Activated T-cell treated with anti-CD3 and anti-CD28 coated beads, Interleukin-2, amount 50 U/mL, for 72 hours (primary cell): ENCODE results near the gene GPC1. TPM values are rescaled to one million over a fixed set of nuclear protein-coding genes. Genes with fewer than 3 reads are reported as not detected.

Experiments
- ATAC-seq, 2 donors: fragments of 150-1000 bp; cut with Tn5 transposase; replicated peaks in 1 of 2; 2 replicates each; pipeline ENCODE4 v1.10.0; 2021; ENCODE audit warnings: moderate library complexity in 2 of 2, mild to moderate bottlenecking in 1 of 2
- DNase-seq, 2 donors: peaks; one replicate each; pipeline ENCODE4 v3.0.0; 2021 to 2022; ENCODE audit warnings: mixed read lengths in 1 of 2
- H3K27ac Mint-ChIP-seq: one replicate; pipeline ENCODE4 v1.8.0; 2022; ENCODE audit warnings: mild to moderate bottlenecking, moderate library complexity, mixed read lengths
- H3K27me3 Mint-ChIP-seq: one replicate; pipeline ENCODE4 v1.8.0; 2022; ENCODE audit warnings: low read depth, mixed read lengths
- H3K36me3 Mint-ChIP-seq, 2 donors: one replicate each; pipeline ENCODE4 v1.8.0; 2022; ENCODE audit warnings: mixed read lengths in 2 of 2, mild to moderate bottlenecking in 1 of 2; ENCODE audit not compliant: insufficient read depth in 2 of 2
- H3K4me1 Mint-ChIP-seq: one replicate; pipeline ENCODE4 v1.8.0; 2022; ENCODE audit warnings: low read depth, mixed read lengths
- H3K4me3 Mint-ChIP-seq, 2 donors: one replicate each; pipeline ENCODE4 v1.8.0; 2022; ENCODE audit warnings: mild to moderate bottlenecking in 2 of 2, mixed read lengths in 2 of 2, moderate library complexity in 2 of 2
- H3K9me3 Mint-ChIP-seq, 2 donors: one replicate each; pipeline ENCODE4 v1.8.0; 2022; ENCODE audit warnings: mixed read lengths in 2 of 2
- total RNA-seq, 2 donors: library from RNA; stranded (reverse); gene quantifications; one replicate each; pipeline ENCODE4 v1.2.3, GENCODE V29; 2022

GPC1 gene
- total RNA-seq, 2 donors from 2014 or later, result 3.2 to 3.6 TPM

DNA sequence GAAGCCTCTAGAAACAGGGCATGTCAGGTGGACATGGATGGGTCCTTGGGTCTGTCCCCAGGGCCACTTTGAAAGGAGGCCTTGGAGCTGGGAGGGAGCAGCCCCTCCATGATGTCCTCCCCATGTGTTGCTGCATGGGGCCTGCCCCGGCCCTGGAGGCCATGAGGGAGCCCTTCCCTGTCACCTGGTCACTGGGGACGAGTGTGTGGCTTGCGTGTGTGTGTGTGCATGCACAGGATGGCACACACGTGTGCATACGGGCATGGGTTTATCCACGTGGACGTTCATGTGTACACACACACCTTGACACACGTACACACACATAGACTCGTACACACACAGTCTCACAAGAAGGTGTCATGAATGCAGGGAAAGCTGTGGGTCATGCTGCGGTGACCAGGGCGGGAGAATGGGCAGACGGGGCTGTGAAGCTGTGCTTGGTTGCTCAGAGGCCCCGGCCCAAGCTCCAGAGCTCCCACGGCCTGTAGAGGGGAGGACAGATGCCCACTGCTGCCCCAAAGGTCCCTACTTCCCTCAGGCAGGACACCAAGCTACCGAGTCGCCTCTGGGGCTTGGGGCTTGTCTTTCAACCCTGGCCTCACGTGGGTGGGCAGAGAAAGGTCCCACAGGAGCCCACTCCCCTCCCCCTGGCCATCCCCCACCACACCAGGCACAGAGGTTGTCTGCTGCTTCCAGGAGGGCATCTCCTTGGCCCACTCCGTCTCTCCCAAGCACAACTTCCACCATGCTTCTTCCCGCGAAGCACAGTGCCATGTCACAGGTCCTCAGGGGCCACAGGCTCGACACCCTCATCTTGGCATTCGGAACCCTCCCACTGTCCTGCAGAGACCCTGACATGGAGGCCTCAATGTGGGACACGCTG lies 42.3 kb upstream of the GPC1 start:
- H3K27ac Mint-ChIP-seq, result no peak overlapping the region
- H3K4me1 Mint-ChIP-seq, result no peaks in the 10 kb centered on the region
- no peaks in the 10 kb centered on the region for H3K9me3 Mint-ChIP-seq
- ATAC-seq, result no peak
- H3K36me3 Mint-ChIP-seq, result no peaks in the 10 kb centered on the region
- no peaks in the 10 kb centered on the region for H3K27me3 Mint-ChIP-seq
- H3K4me3 Mint-ChIP-seq, result no peak overlapping the region
- no peak for DNase-seq

DNA sequence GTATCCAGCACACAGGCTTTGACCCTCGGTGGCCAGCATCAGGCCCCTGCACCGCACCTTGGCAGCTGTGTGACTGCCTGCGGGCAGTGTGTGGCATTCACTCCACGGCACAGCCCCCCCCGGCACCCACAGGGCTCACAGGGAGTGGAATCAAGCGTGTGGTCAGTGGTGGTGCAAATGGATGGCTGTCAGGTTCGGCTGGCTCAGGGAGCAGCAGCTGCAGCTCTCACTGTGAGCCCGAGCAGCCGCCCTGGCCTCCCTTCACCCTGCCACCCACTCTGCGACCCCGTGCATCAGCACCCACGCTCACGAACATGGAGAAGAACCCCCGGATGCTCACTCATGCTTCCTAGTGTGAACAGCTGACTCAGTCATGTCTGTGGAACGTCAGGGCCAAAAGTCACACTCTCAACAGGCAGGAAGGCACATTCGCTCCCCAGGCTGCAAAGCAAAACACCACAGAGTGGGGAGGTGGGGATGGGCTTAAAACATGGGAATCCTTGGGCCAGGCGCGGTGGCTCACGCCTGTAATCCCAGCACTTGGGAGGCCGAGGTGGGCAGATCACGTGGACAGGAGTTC lies 41.5 kb upstream of the GPC1 start:
- Mint-ChIP-seq H3K27me3 (no peaks in the 10 kb centered on the region), H3K27ac (no peak overlapping the region), H3K9me3 (no peaks in the 10 kb centered on the region), H3K4me1 (no peaks in the 10 kb centered on the region), H3K36me3 (no peaks in the 10 kb centered on the region), H3K4me3 (no peak overlapping the region)
- no peak for ATAC-seq
- no peak for DNase-seq

DNA sequence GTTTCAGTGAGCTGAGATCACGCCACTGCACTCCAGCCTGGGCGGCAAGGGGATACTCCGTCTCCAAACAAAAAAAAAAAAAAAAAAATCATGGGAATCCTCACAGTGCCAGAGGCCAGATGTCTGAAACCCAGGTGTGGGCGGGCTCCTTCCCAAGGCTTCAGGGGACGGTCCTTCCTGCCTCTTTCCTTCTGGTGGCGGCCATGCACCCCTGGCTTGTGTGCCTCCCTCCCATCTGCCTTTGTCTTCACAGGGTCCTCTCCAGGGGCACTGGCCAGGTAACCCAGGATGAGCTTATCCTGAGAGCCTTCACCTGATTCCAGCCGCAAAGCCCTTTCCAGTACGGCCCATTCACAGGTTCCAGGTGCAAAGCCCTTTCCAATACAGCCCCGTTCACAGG lies 40.9 kb upstream of the GPC1 start:
- no peak for DNase-seq

DNA sequence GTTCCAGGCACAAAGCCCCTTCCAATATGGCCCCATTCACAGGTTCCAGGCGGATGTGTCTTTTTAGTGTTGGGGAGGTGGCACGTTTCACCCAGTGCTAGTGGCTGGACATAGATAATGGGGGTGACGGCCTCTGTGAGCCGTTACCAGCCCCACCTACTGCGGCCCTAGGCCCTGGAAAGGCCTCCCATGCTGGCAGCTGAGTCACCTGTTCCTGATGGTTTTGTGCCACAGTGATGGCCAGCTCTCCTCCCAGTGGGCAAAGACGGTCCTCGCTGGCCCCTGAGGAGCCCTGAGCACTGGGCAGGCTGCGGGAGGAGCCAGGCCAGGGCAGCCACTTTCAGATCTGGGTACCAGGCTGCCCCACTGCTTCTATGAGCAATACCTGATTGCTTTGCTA lies 40.0 kb upstream of the GPC1 start:
- Mint-ChIP-seq H3K4me1 (no peaks in the 10 kb centered on the region), H3K27ac (no peak overlapping the region), H3K36me3 (no peaks in the 10 kb centered on the region), H3K4me3 (no peak overlapping the region), H3K27me3 (no peaks in the 10 kb centered on the region), H3K9me3 (no peaks in the 10 kb centered on the region)
- DNase-seq, result no peak
- ATAC-seq, result no peak

More for the DNA sequence above, 40.9 kb upstream of the GPC1 start:
- Mint-ChIP-seq H3K36me3 (no peaks in the 10 kb centered on the region), H3K4me1 (no peaks in the 10 kb centered on the region), H3K9me3 (no peaks in the 10 kb centered on the region), H3K27me3 (no peaks in the 10 kb centered on the region), H3K27ac (no peak overlapping the region), H3K4me3 (no peak overlapping the region)
- ATAC-seq, result no peak

DNA sequence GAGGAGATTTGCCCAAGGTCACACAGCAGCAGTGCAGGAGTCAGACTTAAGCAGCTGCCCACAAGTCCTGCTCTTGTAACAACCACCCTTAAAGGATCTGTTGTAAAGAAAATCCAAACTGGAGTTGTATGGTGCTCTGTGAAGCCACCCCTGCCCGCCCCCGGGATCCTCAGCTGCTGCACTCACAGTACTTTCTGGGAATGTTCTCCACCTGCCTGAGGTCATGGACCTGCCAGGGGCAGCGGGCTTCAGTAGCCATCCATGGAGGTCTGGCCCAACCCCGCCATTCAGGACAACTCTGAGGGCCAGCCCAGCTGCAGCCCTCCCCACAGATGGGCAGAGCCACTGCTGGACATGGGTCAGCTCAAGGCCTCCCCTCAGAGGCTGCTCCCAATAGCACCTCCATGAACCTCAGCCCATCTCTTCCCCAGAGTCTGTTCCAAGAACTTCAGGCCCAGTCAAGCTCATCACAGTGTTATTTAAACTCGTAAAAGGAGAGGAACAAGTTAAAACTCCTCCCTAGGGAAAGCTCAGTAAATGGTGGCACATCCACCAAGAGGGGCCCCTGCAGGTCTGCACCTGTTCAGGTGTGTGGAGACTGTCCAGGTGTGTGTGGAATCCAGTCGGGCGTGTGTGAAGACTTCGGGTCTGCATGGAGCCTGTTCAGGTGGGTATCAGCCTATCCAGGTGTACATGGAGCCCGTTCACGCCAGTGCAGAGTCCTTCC lies 39.4 kb upstream of the GPC1 start:
- no peak for ATAC-seq
- Mint-ChIP-seq H3K27ac (no peak overlapping the region), H3K27me3 (no peaks in the 10 kb centered on the region), H3K4me3 (no peak overlapping the region), H3K36me3 (no peaks in the 10 kb centered on the region), H3K4me1 (no peaks in the 10 kb centered on the region), H3K9me3 (no peaks in the 10 kb centered on the region)
- DNase-seq, result no peak

DNA sequence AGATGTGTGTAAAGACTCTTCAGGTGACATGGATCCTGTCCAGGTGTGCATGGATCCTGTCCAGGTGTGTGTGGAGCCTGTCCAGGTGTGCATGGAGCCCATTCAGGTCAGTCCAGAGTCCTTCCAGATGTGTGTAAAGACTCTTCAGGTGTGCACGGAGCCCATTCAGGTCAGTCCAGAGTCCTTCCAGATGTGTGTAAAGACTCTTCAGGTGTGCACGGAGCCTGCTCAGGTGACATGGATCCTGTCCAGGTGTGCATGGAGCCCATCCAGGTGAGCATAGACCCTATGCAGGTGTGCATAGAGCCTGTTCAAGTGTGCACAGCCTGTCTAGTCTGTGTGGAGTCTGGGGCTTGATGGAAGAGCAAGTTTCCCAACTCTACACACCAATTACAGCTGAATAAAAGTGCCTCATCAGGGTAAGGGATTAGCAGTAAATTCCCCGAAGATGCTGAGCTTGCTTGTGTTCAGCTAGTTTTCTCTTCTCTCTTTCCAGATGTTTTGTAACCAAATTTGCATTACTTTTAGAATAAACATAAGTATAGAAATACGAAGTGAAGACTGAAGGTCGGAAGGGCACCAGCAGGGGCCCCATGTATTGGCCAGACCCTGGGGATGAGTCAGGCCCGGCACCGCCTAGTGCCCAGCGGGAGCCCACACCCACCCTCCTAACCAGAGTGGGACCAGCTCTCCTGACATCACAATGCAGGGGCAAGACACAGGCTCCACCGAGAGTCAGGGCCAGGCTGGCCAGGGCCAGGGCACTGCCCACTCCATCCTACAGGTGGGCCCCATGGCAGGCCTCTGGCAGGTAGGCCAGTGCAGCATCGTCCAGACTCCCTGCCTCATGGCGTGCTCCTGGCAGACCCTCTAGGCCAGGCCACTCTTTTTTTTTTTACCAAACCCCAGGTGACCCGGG lies 38.6 kb upstream of the GPC1 start:
- no peaks in the 10 kb centered on the region for H3K9me3 Mint-ChIP-seq
- H3K4me1 Mint-ChIP-seq, result no peaks in the 10 kb centered on the region
- DNase-seq (no peak), ATAC-seq (no peak)
- H3K36me3 Mint-ChIP-seq, result no peaks in the 10 kb centered on the region
- no peak overlapping the region for H3K27ac Mint-ChIP-seq
- no peaks in the 10 kb centered on the region for H3K27me3 Mint-ChIP-seq
- no peak overlapping the region for H3K4me3 Mint-ChIP-seq

DNA sequence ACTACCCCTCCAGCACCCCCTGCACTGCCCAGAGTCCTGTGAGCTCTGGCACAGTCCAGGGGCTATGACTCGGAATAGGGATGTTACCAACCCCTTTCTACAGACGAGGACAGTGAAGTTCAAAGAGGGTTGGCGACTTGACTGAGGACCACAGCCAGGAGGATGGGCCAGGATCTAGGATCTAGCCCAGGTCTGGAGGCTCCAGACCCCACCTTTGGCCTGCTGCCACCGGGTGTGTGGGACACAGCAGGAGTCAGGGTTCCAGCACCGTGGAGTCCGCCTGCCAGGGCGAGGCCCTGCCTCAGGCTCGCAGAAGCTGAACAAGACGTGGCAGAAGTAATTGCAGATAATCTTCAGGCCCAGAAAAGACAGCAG lies 37.9 kb upstream of the GPC1 start:
- DNase-seq (no peak), ATAC-seq (no peak)
- no peaks in the 10 kb centered on the region for H3K36me3 Mint-ChIP-seq
- no peak overlapping the region for H3K4me3 Mint-ChIP-seq
- H3K27ac Mint-ChIP-seq, result no peak overlapping the region
- H3K27me3 Mint-ChIP-seq, result no peaks in the 10 kb centered on the region
- H3K9me3 Mint-ChIP-seq, result no peaks in the 10 kb centered on the region
- H3K4me1 Mint-ChIP-seq, result peaks cover 6% of the 10 kb centered on the region

DNA sequence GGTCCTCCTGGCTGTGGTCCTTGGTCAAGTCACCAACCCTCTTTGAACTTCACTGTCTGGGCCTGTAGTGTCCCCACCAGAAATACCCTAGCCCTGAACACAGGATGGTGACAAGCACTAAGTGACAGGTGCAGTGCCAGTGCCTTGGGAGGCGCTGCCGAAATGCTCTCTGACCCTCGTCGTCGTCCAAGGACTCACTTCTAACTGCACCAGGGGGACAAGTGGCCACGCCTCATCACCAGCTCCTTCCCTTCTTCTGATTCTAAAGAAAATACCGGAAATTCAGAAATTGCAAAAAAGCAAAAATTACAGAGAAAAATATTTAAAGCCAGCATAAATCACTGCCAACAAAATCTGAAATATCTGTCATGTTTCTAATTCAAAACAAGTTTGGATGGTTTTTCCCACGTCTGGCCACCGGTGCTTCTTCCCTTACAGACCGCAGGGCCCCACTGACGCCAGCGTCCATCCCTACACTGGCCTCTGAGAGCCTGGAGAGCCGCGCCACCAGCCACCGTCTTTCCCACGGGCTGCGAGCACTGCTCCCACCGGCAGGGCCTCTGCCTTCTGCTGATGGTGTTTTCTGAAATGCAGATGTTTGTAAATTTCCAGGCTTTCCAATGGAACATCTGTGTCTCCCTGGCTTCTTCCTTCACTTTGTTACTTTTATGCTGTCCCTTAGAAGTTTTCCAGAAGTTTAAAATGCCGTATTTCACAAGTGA lies 37.4 kb upstream of the GPC1 start:
- DNase-seq, result no peak
- Mint-ChIP-seq H3K27ac (no peak overlapping the region), H3K9me3 (no peaks in the 10 kb centered on the region), H3K36me3 (no peaks in the 10 kb centered on the region), H3K4me1 (peaks cover 12% of the 10 kb centered on the region), H3K27me3 (no peaks in the 10 kb centered on the region), H3K4me3 (no peak overlapping the region)
- no peak for ATAC-seq

DNA sequence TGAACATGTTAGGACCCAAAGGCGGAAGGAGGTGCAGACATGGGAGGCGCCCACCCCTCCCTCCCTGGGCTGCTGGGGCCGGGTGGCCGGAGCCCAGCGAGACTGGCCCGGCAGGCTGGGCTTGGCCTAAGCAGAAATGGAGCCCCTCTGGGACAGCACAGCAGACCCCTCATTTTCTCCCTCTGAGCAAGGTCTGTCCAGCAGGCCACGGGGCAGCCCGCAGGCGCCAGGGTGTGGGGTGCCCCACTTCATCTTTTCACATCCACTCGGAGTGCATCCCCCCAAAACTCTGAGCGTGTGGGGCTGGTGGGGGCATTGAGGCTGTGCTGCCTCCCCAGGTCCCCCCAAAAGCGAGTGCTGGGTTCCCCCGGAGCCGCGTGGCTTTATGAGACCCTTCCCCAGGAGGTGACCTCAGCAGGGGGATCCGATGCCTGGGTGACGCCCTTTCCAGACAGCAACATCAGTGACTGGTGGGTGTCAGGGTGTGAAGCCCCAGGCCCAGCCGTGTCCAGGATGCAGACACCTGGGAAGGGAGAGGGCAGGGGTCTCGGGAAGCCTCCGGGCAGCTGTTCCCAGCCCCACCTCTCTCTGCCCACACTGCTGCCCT lies 36.7 kb upstream of the GPC1 start:
- H3K27ac Mint-ChIP-seq, result no peak overlapping the region
- ATAC-seq (no peak), DNase-seq (no peak)
- peaks cover 0 to 1% of the 10 kb centered on the region in 2 donors for H3K36me3 Mint-ChIP-seq
- H3K9me3 Mint-ChIP-seq, result no peaks in the 10 kb centered on the region
- H3K4me1 Mint-ChIP-seq, result peaks cover 19% of the 10 kb centered on the region
- H3K4me3 Mint-ChIP-seq, result no peak overlapping the region
- no peaks in the 10 kb centered on the region for H3K27me3 Mint-ChIP-seq

DNA sequence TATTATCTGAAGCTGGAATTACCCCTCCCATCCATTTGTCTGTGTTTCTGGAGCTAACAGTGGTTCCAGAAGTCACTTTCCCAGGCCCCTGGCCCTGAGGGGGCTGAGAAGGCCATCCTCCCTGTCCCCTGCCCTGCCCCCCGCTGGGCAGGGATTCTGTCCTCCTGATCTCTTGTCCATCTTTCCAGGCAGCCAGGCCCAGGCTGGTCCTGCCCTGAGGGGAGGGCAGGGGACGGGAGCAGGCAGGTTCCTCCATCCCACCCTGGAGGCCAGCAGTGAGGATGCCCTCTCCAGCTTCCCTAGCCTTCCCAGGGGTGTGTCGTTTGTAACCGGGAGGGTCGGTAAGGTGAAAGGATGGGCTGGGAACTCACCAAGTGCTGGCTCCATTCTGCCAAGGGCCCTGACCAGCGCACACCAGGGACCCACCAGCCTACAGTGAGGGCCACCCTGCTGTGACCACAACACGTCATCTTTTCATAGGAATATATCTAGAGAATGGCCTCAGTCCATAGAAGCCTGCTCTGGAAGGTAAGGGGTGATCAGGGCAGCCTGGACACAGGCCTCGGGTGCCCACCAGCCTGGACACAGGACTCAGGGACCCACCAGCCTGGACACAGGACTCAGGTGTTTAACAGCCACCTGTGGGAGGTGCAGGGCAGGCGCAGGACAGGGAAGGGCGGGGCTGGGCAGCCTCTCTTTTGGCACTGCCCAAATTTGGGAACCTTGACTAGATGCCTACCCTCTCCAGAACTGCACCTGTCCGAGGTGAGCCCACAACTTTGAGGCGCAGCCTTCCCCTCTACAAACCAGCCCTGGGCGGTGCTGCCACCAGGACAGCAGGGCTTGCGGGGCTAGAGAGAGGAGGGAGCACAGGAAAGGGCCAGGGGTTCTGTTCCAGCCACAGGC lies 35.8 kb upstream of the GPC1 start:
- no peaks in the 10 kb centered on the region for H3K27me3 Mint-ChIP-seq
- peaks cover 0 to 1% of the 10 kb centered on the region in 2 donors for H3K36me3 Mint-ChIP-seq
- peaks cover 24% of the 10 kb centered on the region for H3K4me1 Mint-ChIP-seq
- DNase-seq (no peak), ATAC-seq (no peak)
- H3K9me3 Mint-ChIP-seq, result no peaks in the 10 kb centered on the region
- no peak overlapping the region for H3K4me3 Mint-ChIP-seq
- no peak overlapping the region for H3K27ac Mint-ChIP-seq

DNA sequence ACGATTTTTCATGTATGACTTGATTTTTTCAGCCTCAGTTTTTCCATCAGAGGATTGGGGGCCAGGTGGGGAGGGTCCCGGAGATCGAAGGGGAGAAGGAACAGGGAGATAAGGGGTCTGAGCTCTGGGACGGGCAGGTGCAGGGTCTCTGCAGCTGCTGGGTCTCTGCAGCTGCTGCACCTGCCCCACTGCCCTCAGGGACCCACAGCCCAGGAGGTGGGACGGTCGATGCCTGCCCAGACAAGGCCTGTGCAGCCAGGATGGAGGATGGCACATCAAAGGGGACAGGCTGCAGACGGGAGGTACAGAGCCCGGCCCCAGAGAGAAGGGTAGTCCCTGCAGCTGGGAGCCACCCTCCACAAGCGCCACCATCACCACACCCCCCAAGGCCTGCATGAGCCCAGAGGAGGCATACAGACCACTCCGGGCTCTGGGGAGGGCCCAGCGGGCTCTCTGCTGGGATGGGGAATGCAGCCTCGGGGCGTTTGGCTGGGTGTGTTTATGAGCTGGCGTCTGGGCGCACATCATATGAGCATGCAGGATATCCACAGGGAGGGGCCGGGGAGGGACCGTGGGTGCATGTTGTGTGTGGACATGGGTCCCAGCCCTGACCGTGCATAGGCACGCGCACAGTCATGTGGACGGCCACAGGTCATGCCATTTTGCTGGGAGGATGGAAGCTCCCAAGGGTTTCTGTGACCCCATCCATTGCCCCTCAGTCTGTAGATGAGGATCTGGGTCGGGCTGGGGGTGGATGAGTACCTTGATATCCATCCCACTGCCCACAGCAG lies 34.9 kb upstream of the GPC1 start:
- DNase-seq, result no peak
- no peak overlapping the region for H3K4me3 Mint-ChIP-seq
- H3K9me3 Mint-ChIP-seq, result no peaks in the 10 kb centered on the region

More for the DNA sequence above, 34.9 kb upstream of the GPC1 start:
- no peaks in the 10 kb centered on the region for H3K27me3 Mint-ChIP-seq
- H3K4me1 Mint-ChIP-seq, result peaks cover 24% of the 10 kb centered on the region
- ATAC-seq, result no peak
- H3K36me3 Mint-ChIP-seq, result peaks cover 0 to 1% of the 10 kb centered on the region in 2 donors
- no peak overlapping the region for H3K27ac Mint-ChIP-seq
